GM19468 (cell line): ENCODE measurements around the gene RPS18.
"Not testable (repeated sequence)": the region's sequence is repeated elsewhere in the genome, so short reads cannot be mapped to it uniquely, and the experiment has no call there.

Experiments used
- ATAC-seq: cut with Tn5 transposase; IDR thresholded peaks from one replicate; pipeline ENCODE4 v1.9.1; 2021; ENCODE audit warnings: mild to moderate bottlenecking, moderate library complexity, moderate number of reproducible peaks; ENCODE audit not compliant: unreplicated experiment; ENCODE audit errors: extremely low read depth

Gene RPS18

GRCh38 chr6:33271117-33271467 is 783 bp upstream of the RPS18 start:
- ATAC-seq: no peak

GRCh38 chr6:33272275-33273128 is 627 bp downstream of the RPS18 start:
- ATAC-seq: no peak

- ATAC-seq: no peak
Observed at GRCh38 chr6:33273129-33273923, 1.5 kb downstream of the RPS18 start.

GRCh38 chr6:33273924-33274902 is 2.3 kb downstream of the RPS18 start:
- no peak for ATAC-seq

- not testable (repeated sequence) for ATAC-seq
Observed at GRCh38 chr6:33275795-33276580, 4.1 kb downstream of the RPS18 start.

GRCh38 chr6:33276581-33276863 is 4.6 kb downstream of the RPS18 start:
- ATAC-seq: no peak

- ATAC-seq: peak; percentile 15
Observed at GRCh38 chr6:33276864-33277662, 5.2 kb downstream of the RPS18 start, which contains the start of gene B3GALT4. TSS of gene B3GALT4 (plus strand) at chr6:33277123. CDS start at chr6:33277420, 297 bp downstream.

GRCh38 chr6:33277663-33278391 is 6.0 kb downstream of the RPS18 start:
- ATAC-seq: no peak

GRCh38 chr6:33278392-33278741 is 6.5 kb downstream of the RPS18 start:
- ATAC-seq: no peak

- ATAC-seq: no peak
Observed at GRCh38 chr6:33278810-33279209, 6.9 kb downstream of the RPS18 start.

GRCh38 chr6:33279257-33279695 is 7.4 kb downstream of the RPS18 start:
- ATAC-seq: no peak

GRCh38 chr6:33279971-33280511 is 8.2 kb downstream of the RPS18 start:
- ATAC-seq: no peak

- ATAC-seq: no peak
Observed at GRCh38 chr6:33280539-33280938, 8.7 kb downstream of the RPS18 start.

GRCh38 chr6:33285214-33285613 is 13.3 kb downstream of the RPS18 start:
- ATAC-seq: not testable (repeated sequence)

- no peak for ATAC-seq
Observed at GRCh38 chr6:33286946-33287914, 15.4 kb downstream of the RPS18 start.

GRCh38 chr6:33288141-33288920 is 16.5 kb downstream of the RPS18 start:
- ATAC-seq: no peak
